BJ (cell line): ENCODE results near the gene NOS1AP. TPM values are rescaled to one million over a fixed set of nuclear protein-coding genes. Genes with fewer than 3 reads are reported as not detected.

Experiments
- CTCF ChIA-PET: fragments of 350-600 bp; formaldehyde crosslinking; extraction: SDS; loops from one replicate; lab custom pipeline; 2021; ENCODE audit warnings: antibody characterized with exemption, inconsistent platforms; lab: Yijun Ruan, JAX
- POLR2A ChIA-PET: fragments of 300-600 bp; sonication (Branson Sonifier 250); formaldehyde crosslinking; extraction: SDS; loops from one replicate; lab custom pipeline; 2021; ENCODE audit warnings: antibody characterized with exemption; lab: Charles Lee
- DNase-seq: peaks from one replicate; pipeline ENCODE4 v3.0.0-alpha.2; 2011; ENCODE audit warnings: low read depth
- H3K27me3 ChIP-seq: 2 replicates; pipeline ENCODE4 v1.6.0; 2011; ENCODE audit warnings: low read length; ENCODE audit not compliant: control insufficient read depth, insufficient read depth
- H3K36me3 ChIP-seq: 2 replicates; pipeline ENCODE4 v1.5.1; 2011; ENCODE audit warnings: low read length; ENCODE audit not compliant: control insufficient read depth, insufficient read depth
- H3K4me3 ChIP-seq: 2 replicates; pipeline ENCODE4 v1.5.1; 2011; ENCODE audit warnings: low read depth, mild to moderate bottlenecking, control low read depth, low read length
- CTCF ChIP-seq: IDR thresholded peaks from 2 replicates; pipeline ENCODE4 v1.5.1; 2011; ENCODE audit warnings: low read depth, mild to moderate bottlenecking, control low read depth, inconsistent platforms, low read length, moderate library complexity; ENCODE audit not compliant: insufficient read depth
- polyA plus RNA-seq: library from polyadenylated mRNA; depleted of rRNA; stranded (reverse); fragments of >200 nt; gene quantifications from 2 replicates; pipeline ENCODE4 v1.2.3, GENCODE V29; 2011

Gene NOS1AP
- polyA plus RNA-seq, 1 experiment, result 0.50 TPM

- H3K4me3 ChIP-seq, result no peak overlapping the region
- no peaks in the 10 kb centered on the region; the same call in none of the 2 replicates for H3K27me3 ChIP-seq
- no peaks in the 10 kb centered on the region for H3K36me3 ChIP-seq
- TF ChIP-seq CTCF, result no peak
- ChIA-PET POLR2A (interaction anchor here (0.6 kb wide), 1 partner anchor 53 kb away, joined by 3 read pairs; no protein-coding TSS in a partner anchor), CTCF (no interaction called here)
- DNase-seq, result no peak
Measured at GRCh38 chr1:162233066-162233465, 163.6 kb downstream of the NOS1AP start.

DNA sequence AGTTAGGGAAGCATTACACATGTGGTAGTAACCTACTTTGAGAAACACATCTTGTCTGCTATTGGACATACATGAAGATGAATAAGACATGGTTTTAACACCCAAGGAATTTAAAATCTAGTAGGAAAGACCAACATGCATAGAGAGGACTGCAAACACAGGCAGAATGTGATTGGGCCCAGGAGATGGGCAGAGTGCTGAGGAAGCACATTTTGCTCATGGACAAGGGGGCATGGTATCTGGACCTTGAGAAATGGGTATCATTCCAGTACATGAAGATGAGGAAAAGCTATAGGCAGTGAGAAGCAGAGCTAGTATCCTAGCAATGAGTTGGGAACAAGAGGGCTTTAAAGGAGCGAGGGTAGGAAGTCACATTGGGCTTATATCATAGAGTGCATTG, 164.4 kb downstream of the NOS1AP start:
- ChIA-PET CTCF (no interaction called here), POLR2A (no interaction called here)
- no peak for TF ChIP-seq CTCF
- Histone ChIP-seq H3K4me3 (no peak overlapping the region), H3K27me3 (no peaks in the 10 kb centered on the region; the same call in 1 of the 2 replicates), H3K36me3 (no peaks in the 10 kb centered on the region)
- DNase-seq, result no peak

DNA sequence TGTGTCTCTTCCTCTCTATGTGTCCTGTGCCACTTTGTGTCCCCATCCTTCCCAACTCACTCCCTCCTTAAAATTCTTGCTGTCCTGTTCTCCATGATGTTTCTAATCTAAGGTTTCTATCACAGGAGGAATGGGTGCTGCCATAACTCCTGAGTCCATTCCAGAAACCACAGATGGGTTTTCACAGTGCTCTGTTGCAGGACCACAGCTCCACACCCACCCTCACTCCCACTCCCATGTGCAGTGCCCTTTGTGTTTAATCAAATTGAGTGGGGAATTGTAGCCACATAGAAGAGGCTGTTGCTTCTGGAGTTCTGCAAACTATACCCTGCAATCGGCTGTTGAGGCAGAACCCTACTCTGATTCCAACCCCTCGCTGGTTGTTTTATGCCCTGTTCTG, 165.1 kb downstream of the NOS1AP start:
- DNase-seq, result no peak
- H3K36me3 ChIP-seq, result no peaks in the 10 kb centered on the region
- no peak for TF ChIP-seq CTCF
- H3K27me3 ChIP-seq, result no peaks in the 10 kb centered on the region
- no peak overlapping the region for H3K4me3 ChIP-seq
- ChIA-PET CTCF (no interaction called here), POLR2A (no interaction called here)

DNA sequence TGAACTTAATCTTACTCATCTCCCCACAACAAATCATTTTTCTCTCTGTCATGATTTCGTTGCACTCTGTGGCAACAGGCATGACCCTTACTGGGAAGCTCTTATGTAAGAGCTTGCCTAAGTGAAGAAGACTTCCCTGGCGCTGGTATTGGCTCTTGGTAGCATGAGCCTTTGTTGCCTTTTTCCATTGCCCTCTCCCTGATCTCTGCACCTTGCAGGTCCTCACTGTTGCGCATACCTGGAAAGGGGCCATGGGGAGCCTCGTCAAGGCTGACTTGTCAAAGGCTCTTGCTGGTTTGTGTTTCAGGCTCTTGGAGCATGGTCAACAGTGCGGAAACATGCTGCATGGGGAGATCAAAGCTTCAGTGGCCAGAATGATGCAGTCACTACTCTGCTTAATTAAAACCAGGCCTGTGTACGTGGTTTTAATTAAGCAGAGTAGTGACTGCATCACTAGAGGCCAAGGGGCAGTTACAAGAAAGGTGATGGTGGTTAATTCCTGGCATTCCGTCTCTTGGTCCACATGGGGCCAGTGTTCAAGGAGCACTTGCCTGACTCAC, 165.8 kb downstream of the NOS1AP start:
- H3K27me3 ChIP-seq, result peaks cover 1% of the 10 kb centered on the region
- H3K36me3 ChIP-seq, result no peaks in the 10 kb centered on the region
- POLR2A ChIA-PET, result no interaction called here
- peak; percentile 94 for DNase-seq
- CTCF ChIA-PET, result interaction anchor here (0.6 to 0.8 kb wide), 2 partner anchors 14 to 149 kb away, joined by 3 read pairs; no protein-coding TSS in a partner anchor
- no peak for TF ChIP-seq CTCF
- no peak overlapping the region for H3K4me3 ChIP-seq

- no peak for TF ChIP-seq CTCF
- H3K27me3 ChIP-seq, result peaks cover 1% of the 10 kb centered on the region
- H3K36me3 ChIP-seq, result no peaks in the 10 kb centered on the region
- H3K4me3 ChIP-seq, result no peak overlapping the region
- POLR2A ChIA-PET, result no interaction called here
- CTCF ChIA-PET, result interaction anchor here (0.6 to 0.8 kb wide), 3 partner anchors 15 to 156 kb away, joined by 3 to 4 read pairs (median 3); no protein-coding TSS in a partner anchor
- no peak for DNase-seq
Measured at GRCh38 chr1:162236201-162236600, 166.7 kb downstream of the NOS1AP start.
